DND-41 (cell line): ENCODE results near the gene AP5B1.

Experiments used
- EZH2 ChIP-seq: IDR thresholded peaks from 3 replicates; pipeline ENCODE4 v1.6.1; 2012; ENCODE audit warnings: borderline replicate concordance, low read depth, mild to moderate bottlenecking, moderate library complexity, low read length, inconsistent platforms; ENCODE audit not compliant: severe bottlenecking
- TF ChIP-seq, protein P1 (sequence below): IDR thresholded peaks from 2 replicates; pipeline ENCODE4 v1.5.1; 2012; ENCODE audit warnings: borderline replicate concordance, low read length, moderate library complexity, mild to moderate bottlenecking; ENCODE audit not compliant: poor library complexity, severe bottlenecking; ENCODE audit errors: extremely low read depth

DNA sequence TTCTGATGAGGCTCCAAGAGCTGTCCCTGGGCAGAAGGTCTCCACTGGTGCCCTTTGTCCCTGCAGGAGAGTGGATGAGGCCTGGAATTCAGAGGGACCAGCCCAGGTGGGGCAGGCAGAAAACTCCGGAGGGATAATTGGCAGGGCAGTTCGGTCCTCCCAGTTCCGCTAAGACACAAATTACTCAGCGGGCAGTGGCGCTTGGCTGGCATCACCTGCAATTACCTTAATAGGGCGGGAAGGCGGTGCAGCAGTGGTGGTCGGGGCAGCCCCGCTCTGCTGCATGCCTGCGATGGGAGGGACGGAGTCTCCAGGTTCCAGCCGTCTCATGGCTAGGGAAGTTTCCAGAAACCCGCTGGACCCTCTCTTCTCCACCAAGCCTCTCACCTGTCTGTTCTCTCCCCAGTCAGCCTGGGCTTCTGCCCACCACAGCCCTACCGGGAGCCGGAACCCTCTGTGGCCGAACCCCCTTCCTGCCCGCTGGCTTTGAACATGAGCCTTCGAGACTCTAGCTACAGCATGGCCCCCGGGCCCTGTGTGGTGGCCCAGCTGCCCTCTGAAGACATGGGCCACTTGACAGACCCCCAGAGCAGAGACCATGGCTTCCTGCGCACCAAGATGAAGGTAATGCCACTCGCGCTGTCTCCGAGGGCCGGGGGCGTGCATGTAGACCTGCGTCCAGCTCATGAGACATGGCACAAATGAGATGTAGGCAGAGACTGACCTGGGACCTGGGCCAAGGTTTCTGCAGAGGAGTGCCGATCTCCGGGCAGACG, 13.0 kb upstream of the AP5B1 start:
- TF ChIP-seq, protein P1, sequence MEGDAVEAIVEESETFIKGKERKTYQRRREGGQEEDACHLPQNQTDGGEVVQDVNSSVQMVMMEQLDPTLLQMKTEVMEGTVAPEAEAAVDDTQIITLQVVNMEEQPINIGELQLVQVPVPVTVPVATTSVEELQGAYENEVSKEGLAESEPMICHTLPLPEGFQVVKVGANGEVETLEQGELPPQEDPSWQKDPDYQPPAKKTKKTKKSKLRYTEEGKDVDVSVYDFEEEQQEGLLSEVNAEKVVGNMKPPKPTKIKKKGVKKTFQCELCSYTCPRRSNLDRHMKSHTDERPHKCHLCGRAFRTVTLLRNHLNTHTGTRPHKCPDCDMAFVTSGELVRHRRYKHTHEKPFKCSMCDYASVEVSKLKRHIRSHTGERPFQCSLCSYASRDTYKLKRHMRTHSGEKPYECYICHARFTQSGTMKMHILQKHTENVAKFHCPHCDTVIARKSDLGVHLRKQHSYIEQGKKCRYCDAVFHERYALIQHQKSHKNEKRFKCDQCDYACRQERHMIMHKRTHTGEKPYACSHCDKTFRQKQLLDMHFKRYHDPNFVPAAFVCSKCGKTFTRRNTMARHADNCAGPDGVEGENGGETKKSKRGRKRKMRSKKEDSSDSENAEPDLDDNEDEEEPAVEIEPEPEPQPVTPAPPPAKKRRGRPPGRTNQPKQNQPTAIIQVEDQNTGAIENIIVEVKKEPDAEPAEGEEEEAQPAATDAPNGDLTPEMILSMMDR, result no peak
- TF ChIP-seq EZH2, result no peak
